ENCODE results near the gene RFXANK. TPM values are rescaled to one million over a fixed set of nuclear protein-coding genes. Genes with fewer than 3 reads are reported as not detected.

The RFXANK gene, protein sequence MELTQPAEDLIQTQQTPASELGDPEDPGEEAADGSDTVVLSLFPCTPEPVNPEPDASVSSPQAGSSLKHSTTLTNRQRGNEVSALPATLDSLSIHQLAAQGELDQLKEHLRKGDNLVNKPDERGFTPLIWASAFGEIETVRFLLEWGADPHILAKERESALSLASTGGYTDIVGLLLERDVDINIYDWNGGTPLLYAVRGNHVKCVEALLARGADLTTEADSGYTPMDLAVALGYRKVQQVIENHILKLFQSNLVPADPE
- total RNA-seq, result 10 to 100 TPM; 25.2 to 48.0 (median 32.1) TPM

DNA sequence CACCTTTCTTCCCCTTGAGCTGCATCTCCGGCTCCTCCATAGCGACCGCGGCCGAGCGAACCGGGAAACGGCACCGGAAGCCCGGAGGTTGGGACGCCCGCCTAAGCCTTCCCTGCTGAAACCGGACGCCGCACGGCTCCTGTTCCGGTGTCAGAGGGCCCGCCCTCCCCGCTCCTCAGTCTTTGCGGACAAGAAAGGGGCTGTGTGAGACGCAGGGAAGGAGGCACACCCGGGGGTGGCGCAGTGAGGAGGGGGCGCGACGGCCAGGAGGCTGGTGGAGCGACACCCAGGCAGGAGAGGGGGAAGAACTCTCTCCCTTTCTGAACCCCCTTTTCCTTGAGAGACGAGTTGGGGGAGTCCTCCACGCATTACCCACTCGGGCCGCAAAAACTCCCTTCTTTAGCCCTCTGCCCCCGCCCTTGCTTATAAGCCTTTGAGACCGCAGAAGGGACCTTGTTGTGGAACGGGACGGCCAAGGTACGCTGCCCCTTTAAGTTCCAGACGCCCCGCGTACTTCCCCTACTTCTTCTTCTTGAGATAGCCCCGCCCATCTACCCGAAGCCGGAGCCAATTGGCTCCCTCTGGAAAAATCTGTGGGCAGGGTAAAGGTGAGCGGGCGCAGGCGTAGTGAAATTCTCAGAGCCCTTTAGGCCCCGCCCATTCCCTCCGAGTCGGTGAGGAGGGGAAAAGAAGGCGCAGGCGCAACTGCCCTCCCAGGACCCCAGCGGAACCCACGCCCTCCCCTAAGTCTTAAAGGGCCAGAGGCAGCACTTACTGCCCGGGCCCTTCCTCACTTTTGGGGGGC lies at the start of gene RFXANK, which contains the start of gene BORCS8:
RFXANK (plus strand) TSS at position 181 of the 805 bp plus-strand sequence. CDS start 1,689 bp downstream, outside the sequence.
BORCS8 (minus strand) TSS at position 75 of the 805 bp plus-strand sequence; CDS start at position 40, 35 bp downstream.
- WGBS, 2 donors, result 0 to 3% methylated on average over 14 to 20 of the region's 53 CpGs
- peaks cover 37 to 60% (median 40%) of the 10 kb centered on the region in 3 donors for H3K4me1 ChIP-seq
- intact Hi-C loops (cut with DNase I), result no loop called here

DNA sequence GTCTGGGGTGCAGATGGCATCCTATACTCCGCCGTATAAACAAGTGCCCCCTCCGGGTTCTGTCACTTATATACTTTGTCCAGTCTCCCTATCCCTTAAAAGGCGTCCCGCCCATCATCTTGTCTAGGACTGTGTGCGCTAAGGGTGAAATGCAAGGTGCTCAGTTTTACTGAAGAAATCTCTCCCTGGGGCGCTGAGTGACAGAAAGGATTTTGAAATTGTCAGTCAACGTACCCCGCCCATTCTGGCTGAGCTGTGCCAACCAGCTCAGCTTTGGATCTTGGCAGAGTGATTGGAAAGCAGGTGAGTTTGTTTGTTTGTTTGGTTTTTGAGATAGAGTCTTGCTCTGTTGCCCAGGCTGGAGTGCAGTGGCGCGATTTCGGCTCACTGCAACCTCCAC lies 49.7 kb upstream of the RFXANK start:
- intact Hi-C loops (cut with DNase I), result no loop called here

More for the DNA sequence above, at the start of gene RFXANK, which contains the start of gene BORCS8:
- peak; percentile 96 for DNase-seq
- peak within 1 kb of the TSS; percentile 98 to 100 (median 99) for H3K27ac ChIP-seq
- peaks cover 0 to 21% (median 6%) of the 10 kb centered on the region in 3 donors for H3K36me3 ChIP-seq
- H3K9me3 ChIP-seq, result no peaks in the 10 kb centered on the region
- no peaks in the 10 kb centered on the region for H3K27me3 ChIP-seq
- H3K4me3 ChIP-seq, result peak within 1 kb of the TSS; percentile 59 to 85 (median 82)
- TF ChIP-seq, protein P1, sequence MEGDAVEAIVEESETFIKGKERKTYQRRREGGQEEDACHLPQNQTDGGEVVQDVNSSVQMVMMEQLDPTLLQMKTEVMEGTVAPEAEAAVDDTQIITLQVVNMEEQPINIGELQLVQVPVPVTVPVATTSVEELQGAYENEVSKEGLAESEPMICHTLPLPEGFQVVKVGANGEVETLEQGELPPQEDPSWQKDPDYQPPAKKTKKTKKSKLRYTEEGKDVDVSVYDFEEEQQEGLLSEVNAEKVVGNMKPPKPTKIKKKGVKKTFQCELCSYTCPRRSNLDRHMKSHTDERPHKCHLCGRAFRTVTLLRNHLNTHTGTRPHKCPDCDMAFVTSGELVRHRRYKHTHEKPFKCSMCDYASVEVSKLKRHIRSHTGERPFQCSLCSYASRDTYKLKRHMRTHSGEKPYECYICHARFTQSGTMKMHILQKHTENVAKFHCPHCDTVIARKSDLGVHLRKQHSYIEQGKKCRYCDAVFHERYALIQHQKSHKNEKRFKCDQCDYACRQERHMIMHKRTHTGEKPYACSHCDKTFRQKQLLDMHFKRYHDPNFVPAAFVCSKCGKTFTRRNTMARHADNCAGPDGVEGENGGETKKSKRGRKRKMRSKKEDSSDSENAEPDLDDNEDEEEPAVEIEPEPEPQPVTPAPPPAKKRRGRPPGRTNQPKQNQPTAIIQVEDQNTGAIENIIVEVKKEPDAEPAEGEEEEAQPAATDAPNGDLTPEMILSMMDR (IDR thresholded peaks at IDR 0.05), result peak in 2 of 6 experiments; percentile 15 to 29
- TF ChIP-seq POLR2A (IDR thresholded peaks at IDR 0.05), result peak in 1 of 4 donors; percentile 65

DNA sequence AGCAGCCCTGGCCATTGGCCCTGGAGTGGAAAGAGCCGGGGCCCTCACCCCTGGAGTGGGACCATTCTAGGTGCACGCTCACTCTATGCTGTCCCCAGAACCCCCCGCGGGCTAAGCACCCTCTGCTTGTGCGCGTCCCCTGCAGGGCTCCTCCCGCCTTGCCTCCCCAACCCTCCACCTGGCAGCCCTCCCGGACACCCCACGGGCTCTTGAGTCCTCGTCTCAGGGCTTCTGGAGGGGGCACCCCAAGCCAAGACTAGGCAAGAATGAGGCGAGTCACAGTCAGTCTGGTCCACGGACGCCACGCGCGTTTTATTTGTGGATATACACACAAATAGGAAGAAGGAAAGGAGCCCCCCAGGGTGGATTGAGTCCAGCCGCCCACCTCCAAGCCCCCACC lies 46.8 kb upstream of the RFXANK start:
- H3K9me3 ChIP-seq, result no peaks in the 10 kb centered on the region
- TF ChIP-seq, protein P1 (IDR thresholded peaks at IDR 0.05), result no peak
- no peak for TF ChIP-seq POLR2A (IDR thresholded peaks at IDR 0.05)
- H3K27me3 ChIP-seq, result no peaks in the 10 kb centered on the region
- peaks cover 0 to 10% (median 0%) of the 10 kb centered on the region in 3 donors for H3K4me1 ChIP-seq
- H3K4me3 ChIP-seq, result no peak overlapping the region
- intact Hi-C loops (cut with DNase I), result no loop called here
- no peak overlapping the region for H3K27ac ChIP-seq
- no peak for DNase-seq
- WGBS, 2 donors, result 64 to 70% methylated on average over 4 to 5 of the region's 17 CpGs
- peaks cover 0 to 35% (median 3%) of the 10 kb centered on the region in 3 donors for H3K36me3 ChIP-seq

More for the DNA sequence above, 49.7 kb upstream of the RFXANK start:
- H3K27me3 ChIP-seq, result no peaks in the 10 kb centered on the region
- peaks cover 0 to 11% (median 3%) of the 10 kb centered on the region in 3 donors for H3K36me3 ChIP-seq
- no peak for TF ChIP-seq POLR2A (IDR thresholded peaks at IDR 0.05)
- TF ChIP-seq, protein P1 (IDR thresholded peaks at IDR 0.05), result no peak
- 81 to 83% methylated on average over 12 of the region's 12 CpGs for WGBS, 2 donors
- H3K4me1 ChIP-seq, result peaks cover 6 to 24% (median 7%) of the 10 kb centered on the region in 3 donors
- no peak for DNase-seq
- H3K4me3 ChIP-seq, result no peak overlapping the region
- H3K27ac ChIP-seq, result no peak overlapping the region
- H3K9me3 ChIP-seq, result no peaks in the 10 kb centered on the region

DNA sequence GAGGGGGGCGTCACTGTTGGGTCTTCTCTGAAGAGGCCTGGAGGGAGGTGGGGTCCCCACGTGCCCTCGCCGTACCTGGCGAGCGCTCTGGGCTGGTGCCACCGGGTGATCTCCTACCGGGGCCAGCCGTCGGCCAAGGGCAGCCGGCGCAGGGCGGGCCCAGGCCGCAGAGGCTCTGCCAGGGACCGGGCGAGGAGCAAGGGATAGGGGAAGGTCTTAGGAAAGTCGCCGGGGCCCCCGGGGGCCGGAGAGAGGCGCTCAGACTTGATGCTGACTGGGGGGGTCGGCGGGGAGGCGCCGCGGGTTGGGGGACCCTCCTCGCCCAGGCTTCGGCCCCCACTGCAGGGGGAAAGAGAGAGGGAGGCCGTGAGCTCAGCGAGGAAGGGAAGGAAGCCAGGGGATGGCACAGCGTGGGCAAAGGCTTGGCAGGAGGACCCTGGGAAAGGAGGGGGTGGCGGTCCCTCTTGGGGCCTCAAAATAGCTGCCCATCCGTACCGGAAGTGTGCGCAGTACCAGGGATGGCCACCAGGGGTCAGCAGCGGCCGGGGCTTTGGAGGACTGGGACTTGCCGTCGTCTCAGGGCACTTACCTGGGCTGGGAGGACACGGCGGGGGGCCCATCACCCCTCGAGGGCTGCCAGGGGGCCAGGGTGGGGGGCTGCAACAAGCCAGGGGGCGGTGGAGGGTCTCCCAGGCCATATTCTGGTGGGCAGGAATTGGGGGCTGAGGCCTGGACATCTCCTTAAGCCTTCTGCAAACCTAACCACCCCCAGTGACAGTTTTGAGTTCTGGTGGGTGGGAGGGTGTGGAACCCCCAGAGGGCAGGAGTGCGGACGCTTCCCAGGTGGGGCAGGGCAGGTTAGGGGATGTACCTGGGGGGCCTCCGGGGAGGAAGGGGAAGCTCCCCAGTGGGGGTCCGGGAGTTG lies 46.1 kb upstream of the RFXANK start:
- DNase-seq, result no peak
- intact Hi-C loops (cut with DNase I), result no loop called here
- 4 to 32% methylated on average over 4 to 10 of the region's 47 CpGs for WGBS, 2 donors
- TF ChIP-seq POLR2A (IDR thresholded peaks at IDR 0.05), result no peak
- TF ChIP-seq, protein P1 (IDR thresholded peaks at IDR 0.05), result peak; percentile 94 to 99 (median 94)
- H3K36me3 ChIP-seq, result peaks cover 0 to 35% (median 3%) of the 10 kb centered on the region in 3 donors
- peaks cover 0 to 10% (median 0%) of the 10 kb centered on the region in 3 donors for H3K4me1 ChIP-seq
- no peaks in the 10 kb centered on the region for H3K9me3 ChIP-seq
- no peaks in the 10 kb centered on the region for H3K27me3 ChIP-seq
- H3K27ac ChIP-seq, result no peak overlapping the region
- peak overlapping the region in 2 of 4 donors; percentile 14 to 40 for H3K4me3 ChIP-seq
